IMR-90 (cell line): ENCODE data around the gene CERS6. TPM values are rescaled to one million over a fixed set of nuclear protein-coding genes. Genes with fewer than 3 reads are reported as not detected.

ENCODE experiments used
- ATAC-seq: fragments of 200-7000 bp; cut with Tn5 transposase; 2 replicates; pipeline ENCODE4 v1.9.1; 2020; ENCODE audit warnings: low read depth, mild to moderate bottlenecking, moderate library complexity
- BruUV-seq: library from RNA; stranded (reverse); fragments of 400-500 nt; replicated peaks from 2 replicates; lab custom pipeline; 2021; lab: Mats Ljungman, UMichigan
- CTCF ChIA-PET: fragments of 300-600 bp; formaldehyde crosslinking; extraction: SDS; loops from one replicate; lab custom pipeline; 2021; ENCODE audit warnings: antibody characterized with exemption; lab: Yijun Ruan, JAX
- POLR2A ChIA-PET: fragments of 300-600 bp; sonication (Branson Sonifier 250); formaldehyde crosslinking; loops from one replicate; lab custom pipeline; 2022; ENCODE audit warnings: antibody characterized with exemption; ENCODE audit not compliant: unreplicated experiment; lab: Charles Lee
- DNase-seq: peaks from one replicate; pipeline ENCODE4 v3.0.0; 2013
- H2AFZ ChIP-seq: replicated peaks from 2 replicates; pipeline ENCODE3; 2013; ENCODE audit warnings: low read length, mild to moderate bottlenecking; ENCODE audit not compliant: poor library complexity
- H2AK5ac ChIP-seq: 2 replicates; pipeline ENCODE4 v1.6.1; 2013; ENCODE audit warnings: low read depth, low read length, inconsistent platforms
- H2AK9ac ChIP-seq: replicated peaks from 2 replicates; pipeline ENCODE3; 2013; ENCODE audit warnings: mild to moderate bottlenecking, low read depth, low read length, moderate library complexity; ENCODE audit not compliant: poor library complexity
- H2BK120ac ChIP-seq: 2 replicates; pipeline ENCODE4 v1.6.1; 2013; ENCODE audit warnings: low read depth, low read length, inconsistent platforms
- H2BK15ac ChIP-seq: 3 replicates; pipeline ENCODE4 v1.6.1; 2013; ENCODE audit warnings: low read depth, low read length, inconsistent platforms
- H2BK20ac ChIP-seq: 2 replicates; pipeline ENCODE4 v1.6.1; 2013; ENCODE audit warnings: low read depth, mild to moderate bottlenecking, inconsistent platforms, low read length, moderate library complexity
- H2BK5ac ChIP-seq: 2 replicates; pipeline ENCODE4 v1.6.1; 2013; ENCODE audit warnings: mild to moderate bottlenecking, low read depth, low read length, inconsistent platforms; ENCODE audit not compliant: poor library complexity, severe bottlenecking
- H3K14ac ChIP-seq: replicated peaks from 2 replicates; pipeline ENCODE4 v1.6.1; 2013; ENCODE audit warnings: low read depth, low read length, inconsistent platforms
- H3K18ac ChIP-seq: 2 replicates; pipeline ENCODE4 v1.6.1; 2013; ENCODE audit warnings: low read depth, low read length, control low read depth
- H3K23ac ChIP-seq: 2 replicates; pipeline ENCODE4 v1.6.1; 2013; ENCODE audit warnings: low read depth, low read length, inconsistent platforms
- H3K27ac ChIP-seq: 2 replicates; pipeline ENCODE4 v1.5.1; 2013; ENCODE audit warnings: mild to moderate bottlenecking, control low read depth, low read length; ENCODE audit not compliant: insufficient read depth
- H3K27me3 ChIP-seq: 2 replicates; pipeline ENCODE4 v1.6.1; 2013; ENCODE audit warnings: low read length; ENCODE audit not compliant: control insufficient read depth, insufficient read depth
- H3K36me3 ChIP-seq: 2 replicates; pipeline ENCODE4 v1.6.1; 2013; ENCODE audit warnings: low read length, mixed read lengths; ENCODE audit not compliant: control insufficient read depth, insufficient read depth
- H3K4ac ChIP-seq: 2 replicates; pipeline ENCODE4 v1.6.1; 2013; ENCODE audit warnings: low read depth, low read length, inconsistent platforms
- H3K4me1 ChIP-seq: 2 replicates; pipeline ENCODE4 v1.6.1; 2013; ENCODE audit warnings: low read length, mixed read lengths; ENCODE audit not compliant: control insufficient read depth, insufficient read depth
- H3K4me2 ChIP-seq: 2 replicates; pipeline ENCODE4 v1.6.1; 2013; ENCODE audit warnings: low read depth, mild to moderate bottlenecking, control low read depth, low read length, moderate library complexity
- H3K4me3 ChIP-seq: 2 replicates; pipeline ENCODE4 v1.5.1; 2013; ENCODE audit warnings: low read depth, mild to moderate bottlenecking, control low read depth, low read length, moderate library complexity; ENCODE audit not compliant: insufficient read depth
- H3K56ac ChIP-seq: 2 replicates; pipeline ENCODE4 v1.6.1; 2013; ENCODE audit warnings: low read length, inconsistent platforms; ENCODE audit not compliant: insufficient read depth; ENCODE audit errors: extremely low read depth
- H3K79me1 ChIP-seq, 2 experiments: 2 replicates each; pipeline ENCODE4 v1.6.1; 2013; ENCODE audit warnings: low read length in 2 of 2, inconsistent platforms in 1 of 2, low read depth in 1 of 2
- H3K9ac ChIP-seq: 2 replicates; pipeline ENCODE4 v1.6.1; 2013; ENCODE audit warnings: low read depth, low read length, control low read depth
- H3K9me1 ChIP-seq: 2 replicates; pipeline ENCODE4 v1.6.1; 2013; ENCODE audit warnings: low read length, inconsistent platforms; ENCODE audit not compliant: insufficient read depth
- H3K9me3 ChIP-seq: 2 replicates; pipeline ENCODE4 v1.6.1; 2013; ENCODE audit warnings: low read length; ENCODE audit not compliant: control insufficient read depth, insufficient read depth
- H4K20me1 ChIP-seq: 2 replicates; pipeline ENCODE4 v1.6.1; 2013; ENCODE audit warnings: low read length, inconsistent platforms; ENCODE audit not compliant: insufficient read depth
- H4K5ac ChIP-seq: 2 replicates; pipeline ENCODE4 v1.6.1; 2013; ENCODE audit warnings: mild to moderate bottlenecking, low read depth, low read length, control low read depth
- H4K8ac ChIP-seq, 2 experiments: 2 replicates each; pipeline ENCODE4 v1.6.1; 2013; ENCODE audit warnings: low read depth in 2 of 2, low read length in 2 of 2, control low read depth in 1 of 2, inconsistent platforms in 1 of 2
- H4K91ac ChIP-seq: 2 replicates; pipeline ENCODE4 v1.6.1; 2013; ENCODE audit warnings: low read depth, low read length, inconsistent platforms; ENCODE audit not compliant: insufficient read depth
- CEBPB ChIP-seq: IDR thresholded peaks from 2 replicates; pipeline ENCODE4 v1.6.1; 2012; ENCODE audit warnings: low read depth, low read length, improper control_type of control experiment
- CHD1 ChIP-seq: IDR thresholded peaks from 2 replicates; pipeline ENCODE4 v1.6.1; 2012; ENCODE audit warnings: low read depth, low read length, improper control_type of control experiment
- MAZ ChIP-seq: IDR thresholded peaks from 2 replicates; pipeline ENCODE4 v1.6.1; 2012; ENCODE audit warnings: low read depth, mild to moderate bottlenecking, low read length, improper control_type of control experiment, moderate library complexity, borderline replicate concordance
- RAD21 ChIP-seq: IDR thresholded peaks from 2 replicates; pipeline ENCODE4 v1.6.1; 2012; ENCODE audit warnings: low read length, improper control_type of control experiment
- RCOR1 ChIP-seq: IDR thresholded peaks from 2 replicates; pipeline ENCODE4 v1.6.1; 2012; ENCODE audit warnings: mild to moderate bottlenecking, low read length, improper control_type of control experiment; ENCODE audit not compliant: insufficient replicate concordance
- RFX5 ChIP-seq: IDR thresholded peaks from 2 replicates; pipeline ENCODE4 v1.8.0; 2012; ENCODE audit warnings: low read depth, mild to moderate bottlenecking, low read length, moderate library complexity
- WGBS, 2 experiments: methylation state at CpG; one replicate each; pipeline versions ENCODE4 v1.1.5 to v1.1.7; 2013; ENCODE audit warnings: missing lambda C conversion rate in 2 of 2; ENCODE audit not compliant: insufficient read length in 1 of 2; ENCODE audit errors: extremely low coverage in 2 of 2; 5-methylcytosine and 5-hydroxymethylcytosine counted together
- dilution Hi-C: fragments of 300-500 bp; cut with HindIII; formaldehyde crosslinking; loops from one replicate; pipeline ENCODE4 v1.14.3; 2018; ENCODE audit warnings: low sequenced_read_pairs; ENCODE audit not compliant: unreplicated experiment
- in situ Hi-C: fragments of 300-500 bp; cut with MboI; formaldehyde crosslinking; loops from 3 replicates; pipeline ENCODE4 v1.14.3; 2019; ENCODE audit warnings: low sequenced_read_pairs, inconsistent platforms, mixed read lengths
- intact Hi-C: fragments of 100-400 bp; cut with micrococcal nuclease; formaldehyde crosslinking; loops from 2 replicates; pipeline ENCODE4 v1.10.0; 2022
- polyA plus RNA-seq, 3 experiments: library from polyadenylated mRNA; depleted of rRNA; stranded (reverse); fragments of >200 nt; gene quantifications; 2 replicates each; pipeline ENCODE4 v1.2.3, GENCODE V29; 2012; ENCODE audit warnings: low replicate concordance in 1 of 3
- total RNA-seq: library from RNA; depleted of rRNA; stranded (reverse); fragments of >200 nt; gene quantifications from 2 replicates; pipeline ENCODE4 v1.2.3, GENCODE V29; 2012

The CERS6 gene
- total and polyA plus RNA-seq, 2 of the 4 experiments (the other 2 are of a cell fraction) = 2.1 to 5.7 TPM

- Histone ChIP-seq H4K5ac (no peak overlapping the region), H3K79me1 (no peaks in the 10 kb centered on the region), H2BK120ac (no peak overlapping the region), H3K4me1 (no peaks in the 10 kb centered on the region), H3K18ac (no peak overlapping the region), H3K4me3 (no peak overlapping the region), H4K91ac (no peak overlapping the region), H2AK5ac (no peak overlapping the region), H3K9me3 (no peaks in the 10 kb centered on the region), H2AFZ (no peak overlapping the region), H3K27ac (no peak overlapping the region), H3K14ac (no peak overlapping the region), H2BK5ac (no peak overlapping the region), H3K23ac (no peak overlapping the region), H3K9me1 (no peaks in the 10 kb centered on the region), H4K20me1 (no peaks in the 10 kb centered on the region), H3K27me3 (no peaks in the 10 kb centered on the region), H3K4ac (no peak overlapping the region), H3K9ac (no peak overlapping the region), H2BK20ac (no peak overlapping the region), H3K36me3 (no peaks in the 10 kb centered on the region), H3K4me2 (no peak overlapping the region), H3K56ac (no peak overlapping the region), H4K8ac (no peak overlapping the region), H2AK9ac (no peak overlapping the region), H2BK15ac (no peak overlapping the region)
- ChIA-PET CTCF (interaction anchor here (1.2 kb wide), 1 partner anchor 12 kb away, joined by 3 read pairs; no protein-coding TSS in a partner anchor), POLR2A (no interaction called here)
- no peak for DNase-seq
- no peak for TF ChIP-seq CEBPB
- no peak for TF ChIP-seq CHD1
- no peak for TF ChIP-seq RAD21
- no peak for TF ChIP-seq RCOR1
- TF ChIP-seq MAZ = no peak
- no peak for TF ChIP-seq RFX5
- in situ Hi-C loops (no loop called here), dilution Hi-C loops (no loop called here), intact Hi-C loops (no loop called here)
- no peak for ATAC-seq
- WGBS, 2 experiments = no CpG with 5 or more reads among the region's 1 CpG
- BruUV-seq = no TSS peak
These were observed 256.0 kb downstream of the CERS6 start for GRCh38 chr2:168712053-168712452.
